Activated CD8-positive, alpha-beta T cell treated with anti-CD3 and anti-CD28 coated beads for 36 hours (primary cell): ENCODE measurements around the gene CHAMP1. TPM values are rescaled to one million over a fixed set of nuclear protein-coding genes. Genes with fewer than 3 reads are reported as not detected.

Experiments
- ATAC-seq: fragments of 200-7000 bp; cut with Tn5 transposase; one replicate; pipeline ENCODE4 v1.10.0; 2021; ENCODE audit warnings: mild to moderate bottlenecking, moderate library complexity
- CTCF ChIA-PET: fragments of 350-600 bp; sonication (Branson Sonifier 250); formaldehyde crosslinking; loops from one replicate; lab custom pipeline; 2021; ENCODE audit warnings: antibody characterized with exemption; lab: Charles Lee
- POLR2A ChIA-PET: fragments of 350-600 bp; sonication (Branson Sonifier 250); formaldehyde crosslinking; loops from one replicate; lab custom pipeline; 2021; ENCODE audit warnings: antibody characterized with exemption; lab: Charles Lee
- DNase-seq: peaks from one replicate; pipeline ENCODE4 v3.0.0-alpha.2; 2020
- H3K27ac Mint-ChIP-seq: one replicate; pipeline ENCODE4 v1.8.0; 2021; ENCODE audit warnings: mild to moderate bottlenecking, mixed read lengths
- H3K27me3 Mint-ChIP-seq: one replicate; pipeline ENCODE4 v1.8.0; 2021; ENCODE audit warnings: mixed read lengths
- H3K36me3 Mint-ChIP-seq: one replicate; pipeline ENCODE4 v1.8.0; 2021; ENCODE audit warnings: low read depth, mixed read lengths
- H3K4me1 Mint-ChIP-seq: one replicate; pipeline ENCODE4 v1.8.0; 2021; ENCODE audit warnings: low read depth, mixed read lengths
- H3K4me3 Mint-ChIP-seq: one replicate; pipeline ENCODE4 v1.8.0; 2021; ENCODE audit warnings: mild to moderate bottlenecking, moderate library complexity, mixed read lengths
- H3K9me3 Mint-ChIP-seq: one replicate; pipeline ENCODE4 v1.8.0; 2021; ENCODE audit warnings: mixed read lengths
- CTCF ChIP-seq: fragments of 200-600 bp; IDR thresholded peaks from one replicate; pipeline ENCODE4 v1.8.0; 2022; ENCODE audit warnings: antibody characterized with exemption, mild to moderate bottlenecking
- intact Hi-C: fragments of 100-400 bp; cut with micrococcal nuclease; formaldehyde crosslinking; loops from one replicate; pipeline ENCODE4 v1.10.0; 2022
- total RNA-seq, 2 experiments: library from RNA; stranded (reverse); gene quantifications; one replicate each; pipeline ENCODE4 v1.2.3, GENCODE V29; 2021

The CHAMP1 gene
- total RNA-seq, 2 experiments from 2014 or later: 33.9 to 34.7 TPM

DNA sequence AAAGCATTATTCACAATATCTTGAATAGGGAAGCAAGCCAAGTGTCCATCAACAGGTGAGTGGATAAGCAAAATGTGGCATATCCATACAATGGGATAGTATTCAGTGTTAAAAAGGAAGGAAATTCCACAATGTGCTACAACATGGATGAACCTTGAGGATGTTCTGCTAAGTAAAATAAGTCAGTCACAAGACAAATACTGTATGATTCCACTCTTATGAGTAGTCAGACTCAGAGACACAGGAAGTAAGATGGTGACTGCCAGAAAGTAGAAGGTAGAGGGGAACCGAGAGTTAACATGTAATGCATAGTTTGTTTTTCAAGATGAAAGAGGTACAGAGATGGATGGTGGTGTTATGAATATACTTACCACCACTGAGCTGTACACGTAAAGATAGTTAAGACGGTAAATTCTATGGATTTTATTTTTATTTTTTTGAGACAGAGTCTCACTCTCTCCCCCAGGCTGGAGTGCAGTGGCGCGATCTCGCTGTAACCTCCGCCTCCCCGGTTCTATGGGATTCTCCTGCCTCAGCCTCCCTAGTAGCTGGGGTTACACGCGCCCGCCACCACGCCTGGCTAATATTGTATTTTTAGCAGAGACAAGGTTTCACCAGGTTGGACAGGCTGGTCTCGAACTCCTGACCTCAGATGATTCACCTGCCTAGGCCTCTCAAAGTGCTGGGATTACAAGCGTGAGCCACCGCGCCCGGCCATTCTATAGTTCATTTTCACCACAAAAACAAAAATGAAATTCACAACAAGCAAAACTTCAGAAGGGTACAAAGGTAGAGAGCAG lies 1.0 kb upstream of the CHAMP1 start:
- H3K4me1 Mint-ChIP-seq: peaks cover 33% of the 10 kb centered on the region
- peak overlapping the region; percentile 87 for H3K4me3 Mint-ChIP-seq
- no peaks in the 10 kb centered on the region for H3K9me3 Mint-ChIP-seq
- intact Hi-C loops: no loop called here
- CTCF ChIA-PET: interaction anchor here (0.6 to 1.2 kb wide), 3 partner anchors 26 to 74 kb away, joined by 3 to 4 read pairs (median 3); no protein-coding TSS in a partner anchor
- H3K27ac Mint-ChIP-seq: peak overlapping the region; percentile 96
- peak; percentile 42 for ATAC-seq
- H3K27me3 Mint-ChIP-seq: no peaks in the 10 kb centered on the region
- POLR2A ChIA-PET: interaction anchor here (0.8 to 1.5 kb wide), 5 partner anchors 30 to 139 kb away, joined by 3 to 4 read pairs (median 3); no protein-coding TSS in a partner anchor
- H3K36me3 Mint-ChIP-seq: peaks cover 10% of the 10 kb centered on the region
- no peak for TF ChIP-seq CTCF
- DNase-seq: peak; percentile 69

DNA sequence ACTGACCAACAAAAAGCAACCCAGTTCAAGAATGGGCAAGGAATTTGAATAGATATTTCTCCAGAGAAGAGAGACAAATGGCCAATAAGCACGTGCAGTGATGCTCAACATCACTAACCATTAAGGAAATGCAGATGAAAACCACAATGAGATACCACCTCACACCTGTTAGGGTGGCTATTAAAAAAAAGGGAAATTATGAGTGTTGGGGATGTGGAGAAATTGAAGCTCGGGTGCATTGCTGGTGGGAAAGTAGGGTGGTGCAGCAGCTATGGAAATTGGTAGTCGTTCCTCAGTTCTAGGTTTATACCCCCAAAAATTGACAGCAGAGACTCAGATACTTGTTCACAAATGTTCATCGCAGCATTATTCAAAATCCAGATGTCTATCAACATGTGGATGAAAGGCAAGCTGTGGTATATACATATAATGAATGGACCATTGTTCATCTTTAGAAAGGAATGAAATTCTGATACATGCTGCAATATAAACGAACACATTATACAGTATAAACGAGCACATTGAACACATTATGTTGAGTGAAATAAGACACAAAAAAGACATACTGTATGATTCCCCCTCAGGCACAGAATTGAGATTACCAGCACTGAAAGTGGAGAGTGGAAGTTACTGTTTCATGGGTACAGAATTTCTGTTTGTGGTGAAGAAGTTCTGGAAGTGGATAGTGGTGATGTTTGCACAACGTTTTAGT lies 927 bp downstream of the CHAMP1 start:
- CTCF ChIA-PET: no interaction called here
- ATAC-seq (peak; percentile 5), DNase-seq (peak; percentile 28)
- Mint-ChIP-seq H3K4me1 (peaks cover 50% of the 10 kb centered on the region), H3K9me3 (no peaks in the 10 kb centered on the region), H3K36me3 (peaks cover 21% of the 10 kb centered on the region), H3K27me3 (no peaks in the 10 kb centered on the region), H3K27ac (peak overlapping the region; percentile 88), H3K4me3 (peak overlapping the region; percentile 87)
- TF ChIP-seq CTCF: no peak
- intact Hi-C loops: no loop called here
- POLR2A ChIA-PET: interaction anchor here (0.6 to 1.2 kb wide), 2 partner anchors 12 to 1372 kb away, joined by 3 to 6 read pairs; no protein-coding TSS in a partner anchor

DNA sequence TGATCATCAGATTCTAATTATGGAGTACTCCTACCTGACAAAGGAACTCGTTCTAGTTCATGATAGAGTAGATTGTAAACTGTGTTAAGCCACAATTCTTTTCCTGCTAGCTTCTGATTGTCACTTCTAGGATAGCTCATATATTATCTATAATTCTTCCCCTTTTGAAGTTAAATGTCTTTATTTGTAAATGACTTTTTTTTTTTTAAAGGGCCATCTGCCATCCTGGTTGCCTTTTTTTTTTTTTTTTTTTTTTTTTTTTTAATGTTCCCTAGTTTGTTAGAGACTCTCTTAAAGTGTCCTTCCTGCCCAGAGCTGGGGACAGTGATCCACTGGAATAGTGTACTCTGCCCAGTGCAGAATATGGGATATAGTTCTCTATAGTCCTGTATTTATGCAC lies 4.3 kb downstream of the CHAMP1 start:
- peaks cover 44% of the 10 kb centered on the region for H3K36me3 Mint-ChIP-seq
- no peaks in the 10 kb centered on the region for H3K27me3 Mint-ChIP-seq
- DNase-seq (no peak), ATAC-seq (no peak)
- H3K4me3 Mint-ChIP-seq: no peak overlapping the region
- H3K4me1 Mint-ChIP-seq: peaks cover 49% of the 10 kb centered on the region
- H3K9me3 Mint-ChIP-seq: no peaks in the 10 kb centered on the region
- intact Hi-C loops: no loop called here
- no peak overlapping the region for H3K27ac Mint-ChIP-seq
- ChIA-PET CTCF (interaction anchor here (1.4 kb wide), 2 partner anchors 22 to 35 kb away, joined by 3 to 4 read pairs; no protein-coding TSS in a partner anchor), POLR2A (interaction anchor here (1.3 to 1.6 kb wide), 2 partner anchors 10 to 37 kb away, joined by 3 to 6 read pairs; partner anchors contain the start of gene UPF3A)
- TF ChIP-seq CTCF: no peak

GRCh38 chr13:114319441-114319913 lies 5.2 kb downstream of the CHAMP1 start:
- no peak overlapping the region for H3K4me3 Mint-ChIP-seq
- no peaks in the 10 kb centered on the region for H3K27me3 Mint-ChIP-seq
- H3K9me3 Mint-ChIP-seq: no peaks in the 10 kb centered on the region
- no peak for ATAC-seq
- peak overlapping the region; percentile 31 for H3K27ac Mint-ChIP-seq
- DNase-seq: no peak
- ChIA-PET POLR2A (interaction anchor here (1.6 kb wide), 1 partner anchor 9 kb away, joined by 6 read pairs; no protein-coding TSS in a partner anchor), CTCF (interaction anchor here (1.4 kb wide), 1 partner anchor 36 kb away, joined by 4 read pairs; no protein-coding TSS in a partner anchor)
- H3K36me3 Mint-ChIP-seq: peaks cover 53% of the 10 kb centered on the region
- intact Hi-C loops: no loop called here
- no peak for TF ChIP-seq CTCF
- peaks cover 55% of the 10 kb centered on the region for H3K4me1 Mint-ChIP-seq
